Activated naive CD8-positive, alpha-beta T cell treated with anti-CD3 and anti-CD28 coated beads, Interleukin-2, amount 50 U/mL, for 24 hours (primary cell): ENCODE data around the gene CYTH2.
"Not testable (repeated sequence)": the region's sequence is repeated elsewhere in the genome, so short reads cannot be mapped to it uniquely, and the experiment has no call there.

Experiments used
- ATAC-seq: fragments of 150-1000 bp; cut with Tn5 transposase; one replicate; pipeline ENCODE4 v1.10.0; 2021
- DNase-seq: peaks from one replicate; pipeline ENCODE4 v3.0.0; 2021
- H3K27ac Mint-ChIP-seq: one replicate; pipeline ENCODE4 v1.8.0; 2021; ENCODE audit warnings: mild to moderate bottlenecking, mixed read lengths
- H3K27me3 Mint-ChIP-seq: one replicate; pipeline ENCODE4 v1.8.0; 2021; ENCODE audit warnings: mixed read lengths
- H3K36me3 Mint-ChIP-seq: one replicate; pipeline ENCODE4 v1.8.0; 2021; ENCODE audit warnings: low read depth, mixed read lengths
- H3K4me1 Mint-ChIP-seq: one replicate; pipeline ENCODE4 v1.8.0; 2021; ENCODE audit warnings: mixed read lengths
- H3K4me3 Mint-ChIP-seq: one replicate; pipeline ENCODE4 v1.8.0; 2021; ENCODE audit warnings: mild to moderate bottlenecking, moderate library complexity, mixed read lengths
- H3K9me3 Mint-ChIP-seq: one replicate; pipeline ENCODE4 v1.8.0; 2021; ENCODE audit warnings: mixed read lengths

CYTH2 gene

DNA sequence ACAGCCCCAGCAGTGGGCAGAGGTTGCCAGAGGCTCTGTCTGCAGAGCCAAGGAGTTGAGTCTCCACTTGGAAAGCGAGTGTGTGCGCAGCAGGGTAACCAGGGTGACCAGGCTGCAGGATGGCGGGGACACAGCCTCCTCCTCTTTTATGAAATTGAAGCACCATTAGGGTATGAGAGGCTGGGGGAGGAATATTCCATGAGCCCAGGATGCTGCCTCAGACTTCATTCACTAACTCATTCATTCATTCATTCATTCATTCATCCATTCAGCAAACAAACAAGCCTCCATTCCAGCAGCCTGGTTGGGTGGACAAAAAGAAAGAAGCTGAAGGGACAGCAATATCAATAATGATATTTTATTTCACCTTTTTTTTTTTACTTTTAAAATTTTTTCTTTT is 49.0 kb downstream of the CYTH2 start:
- H3K36me3 Mint-ChIP-seq: no peaks in the 10 kb centered on the region

GRCh38 chr19:48519426-48519825 is 50.3 kb downstream of the CYTH2 start:
- not testable (repeated sequence) for DNase-seq, H3K9me3 Mint-ChIP-seq, H3K36me3 Mint-ChIP-seq, H3K4me3 Mint-ChIP-seq, H3K4me1 Mint-ChIP-seq, ATAC-seq, H3K27ac Mint-ChIP-seq, H3K27me3 Mint-ChIP-seq

More for the DNA sequence above, 49.0 kb downstream of the CYTH2 start:
- Mint-ChIP-seq H3K27me3 (no peaks in the 10 kb centered on the region), H3K27ac (no peak overlapping the region), H3K4me1 (peaks cover 6% of the 10 kb centered on the region), H3K4me3 (no peak overlapping the region), H3K9me3 (no peaks in the 10 kb centered on the region)
- DNase-seq (no peak), ATAC-seq (no peak)

GRCh38 chr19:48520134-48520533 is 51.0 kb downstream of the CYTH2 start:
- ATAC-seq: no peak
- Mint-ChIP-seq H3K4me1 (no peaks in the 10 kb centered on the region), H3K9me3 (peaks cover 5% of the 10 kb centered on the region), H3K36me3 (peaks cover 4% of the 10 kb centered on the region), H3K4me3 (no peak overlapping the region), H3K27me3 (peaks cover 5% of the 10 kb centered on the region), H3K27ac (no peak overlapping the region)
- DNase-seq: no peak

- no peak for DNase-seq
- H3K9me3 Mint-ChIP-seq: peaks cover 17% of the 10 kb centered on the region
- peaks cover 8% of the 10 kb centered on the region for H3K27me3 Mint-ChIP-seq
- no peak overlapping the region for H3K27ac Mint-ChIP-seq
- peaks cover 8% of the 10 kb centered on the region for H3K36me3 Mint-ChIP-seq
- H3K4me3 Mint-ChIP-seq: no peak overlapping the region
- no peak for ATAC-seq
- no peaks in the 10 kb centered on the region for H3K4me1 Mint-ChIP-seq
Measured at GRCh38 chr19:48524221-48524620, 55.1 kb downstream of the CYTH2 start.

- Mint-ChIP-seq H3K36me3 (peaks cover 8% of the 10 kb centered on the region), H3K4me3 (no peak overlapping the region), H3K4me1 (no peaks in the 10 kb centered on the region), H3K27ac (no peak overlapping the region), H3K9me3 (peaks cover 19% of the 10 kb centered on the region), H3K27me3 (peaks cover 8% of the 10 kb centered on the region)
- DNase-seq (no peak), ATAC-seq (no peak)
Measured at GRCh38 chr19:48524732-48525131, 55.6 kb downstream of the CYTH2 start.

GRCh38 chr19:48529156-48529555 is 60.0 kb downstream of the CYTH2 start:
- peaks cover 6% of the 10 kb centered on the region for H3K36me3 Mint-ChIP-seq
- H3K4me3 Mint-ChIP-seq: no peak overlapping the region
- no peak for ATAC-seq
- no peaks in the 10 kb centered on the region for H3K4me1 Mint-ChIP-seq
- H3K27ac Mint-ChIP-seq: no peak overlapping the region
- H3K27me3 Mint-ChIP-seq: peaks cover 6% of the 10 kb centered on the region
- no peak for DNase-seq
- H3K9me3 Mint-ChIP-seq: peaks cover 16% of the 10 kb centered on the region

DNA sequence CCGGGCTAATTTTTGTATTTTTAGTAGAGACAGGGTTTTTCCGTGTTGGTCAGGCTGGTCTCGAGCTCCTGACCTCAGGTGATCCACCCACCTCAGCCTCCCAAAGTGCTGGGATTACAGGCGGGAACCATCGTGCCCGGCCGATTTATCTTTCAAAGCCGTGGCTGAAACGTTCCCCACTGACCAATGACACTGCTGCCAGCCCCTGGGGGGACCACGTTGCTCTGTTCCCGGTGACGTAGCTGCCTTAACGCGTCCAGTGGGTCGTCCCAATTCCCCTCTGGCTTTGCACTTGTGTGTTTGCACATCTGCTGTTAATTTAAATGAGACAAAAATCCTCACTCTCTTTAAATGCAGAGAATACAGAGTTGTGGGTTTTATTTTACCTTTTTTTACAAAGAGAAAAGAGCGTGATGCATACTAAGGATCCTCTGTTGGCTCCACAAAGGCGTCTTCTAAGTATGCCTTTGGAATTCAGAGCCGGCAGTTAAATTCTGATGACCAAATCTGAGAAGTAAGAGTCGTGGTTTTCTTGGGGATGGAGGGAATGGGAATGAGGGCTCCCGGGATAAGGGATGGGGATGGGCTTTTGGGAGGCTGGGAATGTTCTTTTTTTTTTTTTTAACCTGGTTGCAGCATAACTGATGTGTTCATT is 61.0 kb downstream of the CYTH2 start:
- peaks cover 14% of the 10 kb centered on the region for H3K9me3 Mint-ChIP-seq
- no peak for DNase-seq

DNA sequence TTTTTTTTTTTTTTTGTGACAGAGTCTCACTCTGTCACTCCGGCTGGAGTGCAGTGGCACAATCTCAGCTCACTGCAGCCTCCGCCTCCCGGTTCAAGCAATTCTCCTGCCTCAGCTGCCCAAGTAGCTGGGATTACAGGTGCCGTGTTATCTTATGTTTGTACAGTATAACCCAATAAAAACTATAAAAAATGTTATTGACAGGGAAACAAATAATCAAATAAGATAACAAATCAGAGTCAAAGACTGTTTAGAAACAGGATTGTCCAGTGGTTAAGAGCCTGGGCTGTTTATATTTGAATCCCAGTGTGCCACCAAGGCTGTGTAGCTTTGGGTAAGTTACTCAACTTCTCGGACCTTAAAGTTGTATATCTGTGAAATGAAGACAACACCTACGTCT is 61.6 kb downstream of the CYTH2 start:
- Mint-ChIP-seq H3K27ac (no peak overlapping the region), H3K4me3 (no peak overlapping the region), H3K36me3 (peaks cover 4% of the 10 kb centered on the region), H3K4me1 (no peaks in the 10 kb centered on the region), H3K9me3 (peaks cover 14% of the 10 kb centered on the region), H3K27me3 (peaks cover 3% of the 10 kb centered on the region)
- no peak for ATAC-seq
- DNase-seq: no peak

More for the DNA sequence above, 61.0 kb downstream of the CYTH2 start:
- Mint-ChIP-seq H3K36me3 (peaks cover 4% of the 10 kb centered on the region), H3K4me3 (no peak overlapping the region), H3K27ac (no peak overlapping the region), H3K4me1 (no peaks in the 10 kb centered on the region), H3K27me3 (peaks cover 3% of the 10 kb centered on the region)
- no peak for ATAC-seq
